ENCODE results near the gene DIP2B.

- TF ChIP-seq CTCF (IDR thresholded peaks at IDR 0.05) (no peak), POLR2AphosphoS5 (IDR thresholded peaks at IDR 0.05; ENCODE audit: low read depth, low read length) (no peak)
Measured at GRCh38 chr12:50725011-50725942, 220.5 kb downstream of the DIP2B start.

Measured in Panc1 (cell line).